Measurements from ENCODE around the gene ARAP3.

The ARAP3 gene

GRCh38 chr5:141639357-141640050 lies 42.5 kb downstream of the ARAP3 start:
- DNase-seq, result peak; percentile 42

GRCh38 chr5:141638771-141639170 lies 43.3 kb downstream of the ARAP3 start:
- DNase-seq, result peak; percentile 54

GRCh38 chr5:141637767-141638419 lies 44.1 kb downstream of the ARAP3 start:
- peak; percentile 89 for DNase-seq

GRCh38 chr5:141637123-141637766 lies 44.8 kb downstream of the ARAP3 start:
- peak; percentile 86 for DNase-seq

GRCh38 chr5:141636413-141637122 lies 45.5 kb downstream of the ARAP3 start, which contains the start of the genes HDAC3 and RELL2:
HDAC3 (minus strand) TSS chr5:141636849; CDS start chr5:141636790, 59 bp downstream.
RELL2 (plus strand) TSS chr5:141636997; CDS start chr5:141638226, 1,229 bp downstream.
- DNase-seq, result peak; percentile 98

GRCh38 chr5:141636106-141636412 lies 46.0 kb downstream of the ARAP3 start:
- no peak for DNase-seq

- peak; percentile 37 for DNase-seq
These were observed 46.4 kb downstream of the ARAP3 start for GRCh38 chr5:141635646-141636045.

- DNase-seq, result peak; percentile 51
These were observed 47.3 kb downstream of the ARAP3 start for GRCh38 chr5:141634720-141635119.

- peak; percentile 19 for DNase-seq
These were observed 48.0 kb downstream of the ARAP3 start for GRCh38 chr5:141633871-141634561.

- peak; percentile 45 for DNase-seq
These were observed 49.4 kb downstream of the ARAP3 start for GRCh38 chr5:141632650-141633049.

- no peak for DNase-seq
These were observed 51.4 kb downstream of the ARAP3 start for GRCh38 chr5:141630570-141631140.

GRCh38 chr5:141628175-141628788 lies 53.7 kb downstream of the ARAP3 start:
- peak; percentile 37 for DNase-seq

- DNase-seq, result peak; percentile 50
These were observed 58.4 kb downstream of the ARAP3 start for GRCh38 chr5:141623611-141624010.

GRCh38 chr5:141623186-141623585 lies 58.8 kb downstream of the ARAP3 start:
- peak; percentile 51 for DNase-seq

GRCh38 chr5:141618804-141619554 lies 63.1 kb downstream of the ARAP3 start, which contains the start of gene DIAPH1:
DIAPH1 (minus strand) TSS chr5:141619000; CDS start chr5:141618914, 86 bp downstream.
- DNase-seq, result peak; percentile 99

GRCh38 chr5:141618030-141618803 lies 63.8 kb downstream of the ARAP3 start:
- DNase-seq, result peak; percentile 83

GRCh38 chr5:141617682-141618029 lies 64.4 kb downstream of the ARAP3 start:
- no peak for DNase-seq

GRCh38 chr5:141617128-141617527 lies 64.9 kb downstream of the ARAP3 start:
- no peak for DNase-seq

- no peak for DNase-seq
These were observed 65.9 kb downstream of the ARAP3 start for GRCh38 chr5:141615991-141616720.

Data from activated CD8-positive, alpha-beta memory T cell treated with anti-CD3 and anti-CD28 coated beads for 24 hours (primary cell).